ENCODE measurements around the gene STRIP2.

- TF ChIP-seq CTCF (IDR thresholded peaks at IDR 0.05 in 4 of 5, conservative IDR thresholded peaks at IDR 0.05 in 1 of 5) (peak in 4 of 5 experiments; percentile 6 to 41 (median 25)), POLR2A (IDR thresholded peaks at IDR 0.05) (no peak)
These were observed 32.0 kb upstream of the STRIP2 start for GRCh38 chr7:129401967-129402860.

All from gastrocnemius medialis (tissue), 4 donors.